HS-27A (cell line): ENCODE results near the gene CLMP.

Experiments
- DNase-seq: peaks from one replicate; pipeline ENCODE4 v3.0.0-alpha.2; 2012; ENCODE audit warnings: low read depth, missing footprints

The CLMP gene

GRCh38 chr11:123055191-123055901, 139.7 kb downstream of the CLMP start:
- no peak for DNase-seq

- no peak for DNase-seq
These were observed 140.6 kb downstream of the CLMP start for GRCh38 chr11:123054301-123055065.

- no peak for DNase-seq
These were observed 141.9 kb downstream of the CLMP start for GRCh38 chr11:123052901-123053721.

GRCh38 chr11:123051634-123052033, 143.4 kb downstream of the CLMP start:
- no peak for DNase-seq

GRCh38 chr11:123051146-123051545, 143.9 kb downstream of the CLMP start:
- no peak for DNase-seq

GRCh38 chr11:123047947-123048293, 147.1 kb downstream of the CLMP start:
- no peak for DNase-seq

- DNase-seq = no peak
These were observed 147.6 kb downstream of the CLMP start for GRCh38 chr11:123047266-123047946.

- DNase-seq = no peak
These were observed 148.4 kb downstream of the CLMP start for GRCh38 chr11:123046473-123047259.

GRCh38 chr11:123045101-123045500, 149.9 kb downstream of the CLMP start:
- DNase-seq = no peak

GRCh38 chr11:123041185-123041584, 153.9 kb downstream of the CLMP start:
- DNase-seq = no peak

- DNase-seq = no peak
These were observed 155.0 kb downstream of the CLMP start for GRCh38 chr11:123040111-123040432.

- no peak for DNase-seq
These were observed 159.2 kb downstream of the CLMP start for GRCh38 chr11:123035831-123036230.

GRCh38 chr11:123034597-123034996, 160.5 kb downstream of the CLMP start:
- DNase-seq = no peak

- DNase-seq = no peak
These were observed 161.2 kb downstream of the CLMP start for GRCh38 chr11:123033895-123034294.

GRCh38 chr11:123030517-123030916, 164.5 kb downstream of the CLMP start:
- DNase-seq = no peak

GRCh38 chr11:123020968-123021367, 174.1 kb downstream of the CLMP start:
- no peak for DNase-seq
